OCI-LY1 (cell line): ENCODE data around the gene CABCOCO1.

ENCODE experiments used
- H2AFZ ChIP-seq: fragments of 200-600 bp; sonication (generic), shearing (Covaris generic); 2 replicates; pipeline ENCODE4 v1.6.0; 2014; ENCODE audit warnings: antibody characterized with exemption, mild to moderate bottlenecking, low read length
- H3F3A ChIP-seq: fragments of 200-600 bp; sonication (generic), shearing (Covaris generic); 2 replicates; pipeline ENCODE4 v1.6.0; 2014; ENCODE audit warnings: mild to moderate bottlenecking, antibody characterized with exemption, low read length, moderate library complexity; ENCODE audit not compliant: insufficient read depth
- H3K27ac ChIP-seq: fragments of 200-600 bp; sonication (generic); 2 replicates; pipeline ENCODE4 v1.5.1; 2014; ENCODE audit warnings: low read length, mixed run types, mild to moderate bottlenecking, low read depth; ENCODE audit not compliant: poor library complexity, severe bottlenecking
- H3K27me3 ChIP-seq: fragments of 200-600 bp; sonication (generic); 2 replicates; pipeline ENCODE4 v1.6.0; 2014; ENCODE audit warnings: antibody characterized with exemption, mild to moderate bottlenecking, low read length, moderate library complexity; ENCODE audit not compliant: insufficient read depth
- H3K36me3 ChIP-seq: fragments of 200-600 bp; sonication (generic); 2 replicates; pipeline ENCODE4 v1.6.1; 2014; ENCODE audit warnings: mild to moderate bottlenecking, antibody characterized with exemption, low read length, moderate library complexity, mixed read lengths; ENCODE audit not compliant: insufficient read depth
- H3K4me1 ChIP-seq: fragments of 200-600 bp; sonication (generic); 2 replicates; pipeline ENCODE4 v1.5.1; 2014; ENCODE audit warnings: mild to moderate bottlenecking, low read length, moderate library complexity; ENCODE audit not compliant: insufficient read depth, severe bottlenecking
- H3K4me2 ChIP-seq: fragments of 200-600 bp; sonication (generic), shearing (Covaris generic); 2 replicates; pipeline ENCODE4 v1.6.1; 2014; ENCODE audit warnings: low read length
- H3K4me3 ChIP-seq: fragments of 200-600 bp; sonication (generic); 2 replicates; pipeline ENCODE4 v1.5.1; 2014; ENCODE audit warnings: low read length, low read depth, mild to moderate bottlenecking, mixed read lengths; ENCODE audit not compliant: poor library complexity, severe bottlenecking
- H3K79me2 ChIP-seq: fragments of 200-600 bp; shearing (Covaris generic); 2 replicates; pipeline ENCODE4 v1.6.1; 2016; ENCODE audit warnings: mixed run types, low read length, mixed read lengths; ENCODE audit not compliant: insufficient read depth
- H3K9ac ChIP-seq: fragments of 200-600 bp; sonication (generic), shearing (Covaris generic); 2 replicates; pipeline ENCODE4 v1.6.1; 2014; ENCODE audit warnings: mild to moderate bottlenecking, low read length, mixed read lengths
- H3K9me2 ChIP-seq: fragments of 200-600 bp; sonication (generic), shearing (Covaris generic); 2 replicates; pipeline ENCODE4 v1.6.1; 2014; ENCODE audit warnings: low read depth, mild to moderate bottlenecking, low read length, mixed read lengths
- H3K9me3 ChIP-seq: fragments of 200-600 bp; shearing (Covaris generic); 2 replicates; pipeline ENCODE4 v1.6.1; 2014; ENCODE audit warnings: low read length, mixed read lengths
- H4K20me1 ChIP-seq: fragments of 200-600 bp; sonication (generic), shearing (Covaris generic); 2 replicates; pipeline ENCODE4 v1.6.0; 2016; ENCODE audit warnings: mild to moderate bottlenecking, low read length; ENCODE audit not compliant: insufficient read depth
- EZH2 ChIP-seq: fragments of 200-600 bp; sonication (generic), shearing (Covaris generic); IDR thresholded peaks from 2 replicates; pipeline ENCODE4 v1.8.0; 2017; ENCODE audit warnings: borderline replicate concordance, mixed run types, mild to moderate bottlenecking, antibody characterized with exemption, low read length, moderate library complexity, mixed read lengths
- TF ChIP-seq, protein P1 (sequence below): fragments of 200-600 bp; sonication (generic), shearing (Covaris generic); IDR thresholded peaks from 2 replicates; pipeline ENCODE4 v1.5.1; 2017; ENCODE audit warnings: mild to moderate bottlenecking, antibody characterized with exemption, low read length, moderate library complexity, mixed read lengths

Gene CABCOCO1

GRCh38 chr10:61791216-61791615 is 128.5 kb downstream of the CABCOCO1 start:
- Histone ChIP-seq H3K4me2 (no peak overlapping the region), H4K20me1 (no peaks in the 10 kb centered on the region), H3K36me3 (no peaks in the 10 kb centered on the region), H3K27ac (no peak overlapping the region), H3K4me3 (no peak overlapping the region), H3K27me3 (no peaks in the 10 kb centered on the region), H3K9me3 (no peaks in the 10 kb centered on the region), H2AFZ (no peak overlapping the region), H3K9ac (no peak overlapping the region), H3K79me2 (no peaks in the 10 kb centered on the region), H3K9me2 (no peaks in the 10 kb centered on the region), H3K4me1 (no peaks in the 10 kb centered on the region), H3F3A (no peaks in the 10 kb centered on the region)
- TF ChIP-seq, protein P1, sequence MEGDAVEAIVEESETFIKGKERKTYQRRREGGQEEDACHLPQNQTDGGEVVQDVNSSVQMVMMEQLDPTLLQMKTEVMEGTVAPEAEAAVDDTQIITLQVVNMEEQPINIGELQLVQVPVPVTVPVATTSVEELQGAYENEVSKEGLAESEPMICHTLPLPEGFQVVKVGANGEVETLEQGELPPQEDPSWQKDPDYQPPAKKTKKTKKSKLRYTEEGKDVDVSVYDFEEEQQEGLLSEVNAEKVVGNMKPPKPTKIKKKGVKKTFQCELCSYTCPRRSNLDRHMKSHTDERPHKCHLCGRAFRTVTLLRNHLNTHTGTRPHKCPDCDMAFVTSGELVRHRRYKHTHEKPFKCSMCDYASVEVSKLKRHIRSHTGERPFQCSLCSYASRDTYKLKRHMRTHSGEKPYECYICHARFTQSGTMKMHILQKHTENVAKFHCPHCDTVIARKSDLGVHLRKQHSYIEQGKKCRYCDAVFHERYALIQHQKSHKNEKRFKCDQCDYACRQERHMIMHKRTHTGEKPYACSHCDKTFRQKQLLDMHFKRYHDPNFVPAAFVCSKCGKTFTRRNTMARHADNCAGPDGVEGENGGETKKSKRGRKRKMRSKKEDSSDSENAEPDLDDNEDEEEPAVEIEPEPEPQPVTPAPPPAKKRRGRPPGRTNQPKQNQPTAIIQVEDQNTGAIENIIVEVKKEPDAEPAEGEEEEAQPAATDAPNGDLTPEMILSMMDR: no peak
- TF ChIP-seq EZH2: no peak

DNA sequence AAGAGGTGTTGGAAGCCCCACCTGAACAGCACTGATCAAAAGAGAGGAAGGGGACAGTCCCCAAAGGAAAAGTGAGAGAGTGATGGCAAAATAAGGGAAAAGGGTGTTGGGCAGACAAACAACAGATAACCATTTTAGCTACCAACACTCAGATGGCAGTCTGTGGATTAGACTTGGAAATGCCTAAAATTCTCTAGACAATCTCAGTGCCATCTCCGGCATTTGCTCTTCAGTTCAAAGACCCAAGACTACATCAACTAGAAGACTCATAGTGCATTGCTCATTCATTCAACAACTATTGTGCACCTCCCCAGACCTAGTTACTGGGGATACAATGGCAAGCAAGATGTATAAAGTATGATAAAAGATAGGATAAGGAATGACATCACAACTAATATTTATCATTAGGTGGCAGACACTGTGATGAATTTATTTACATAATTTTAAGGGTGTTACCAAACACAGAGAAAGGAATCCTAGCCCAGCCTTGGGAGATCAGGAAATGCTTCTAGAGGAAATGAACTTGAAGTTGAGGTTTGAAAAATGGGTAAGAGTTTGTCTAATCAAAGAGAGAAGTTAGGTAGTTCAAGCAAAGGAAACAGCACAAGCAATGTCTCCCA is 129.5 kb downstream of the CABCOCO1 start:
- H3K27me3 ChIP-seq: no peaks in the 10 kb centered on the region
- TF ChIP-seq, protein P1: no peak
- no peak for TF ChIP-seq EZH2

DNA sequence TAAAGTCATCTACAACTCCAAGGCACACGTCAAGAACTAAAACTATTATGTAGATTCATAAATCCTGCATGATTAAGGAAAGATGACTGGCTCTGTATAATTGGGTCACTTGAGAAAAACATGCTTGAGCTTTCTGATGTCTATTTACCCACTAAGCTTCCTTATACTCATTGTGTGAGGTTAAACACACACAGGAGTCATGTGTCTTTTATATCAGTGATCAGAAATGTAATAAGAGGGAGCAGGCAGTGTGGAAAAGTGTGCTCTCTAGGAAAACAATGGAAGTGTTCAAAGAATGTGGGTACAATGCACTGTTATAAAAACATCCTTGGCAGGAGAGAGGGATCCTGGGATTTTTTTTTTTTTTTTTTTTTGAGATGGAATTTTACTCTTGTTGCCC is 130.2 kb downstream of the CABCOCO1 start:
- H3K36me3 ChIP-seq: no peaks in the 10 kb centered on the region

More for the DNA sequence above, 129.5 kb downstream of the CABCOCO1 start:
- Histone ChIP-seq H4K20me1 (no peaks in the 10 kb centered on the region), H3K36me3 (no peaks in the 10 kb centered on the region), H2AFZ (no peak overlapping the region), H3K9ac (no peak overlapping the region), H3K4me1 (no peaks in the 10 kb centered on the region), H3K27ac (no peak overlapping the region), H3K4me3 (no peak overlapping the region), H3K4me2 (no peak overlapping the region), H3F3A (no peaks in the 10 kb centered on the region), H3K9me2 (no peaks in the 10 kb centered on the region), H3K9me3 (no peaks in the 10 kb centered on the region), H3K79me2 (no peaks in the 10 kb centered on the region)

More for the DNA sequence above, 130.2 kb downstream of the CABCOCO1 start:
- no peak for TF ChIP-seq EZH2
- TF ChIP-seq, protein P1: no peak
- no peaks in the 10 kb centered on the region for H3K9me2 ChIP-seq
- no peaks in the 10 kb centered on the region for H3K9me3 ChIP-seq
- H3F3A ChIP-seq: no peaks in the 10 kb centered on the region
- no peak overlapping the region for H2AFZ ChIP-seq
- no peaks in the 10 kb centered on the region for H4K20me1 ChIP-seq
- H3K79me2 ChIP-seq: no peaks in the 10 kb centered on the region
- H3K4me1 ChIP-seq: no peaks in the 10 kb centered on the region
- no peak overlapping the region for H3K4me2 ChIP-seq
- H3K27me3 ChIP-seq: no peaks in the 10 kb centered on the region
- no peak overlapping the region for H3K4me3 ChIP-seq
- H3K9ac ChIP-seq: no peak overlapping the region
- no peak overlapping the region for H3K27ac ChIP-seq
